Stimulated activated CD4-positive, alpha-beta T cell treated with anti-CD3 and anti-CD28 coated beads, Interleukin-12 subunit alpha, Interleukin-12 subunit beta, amount 100 ng/mL, for 4 hours (primary cell): ENCODE results near the gene GINS2.

ENCODE experiments used
- DNase-seq: peaks from one replicate; pipeline ENCODE4 v3.0.0-alpha.2; 2020

GINS2 gene

DNA sequence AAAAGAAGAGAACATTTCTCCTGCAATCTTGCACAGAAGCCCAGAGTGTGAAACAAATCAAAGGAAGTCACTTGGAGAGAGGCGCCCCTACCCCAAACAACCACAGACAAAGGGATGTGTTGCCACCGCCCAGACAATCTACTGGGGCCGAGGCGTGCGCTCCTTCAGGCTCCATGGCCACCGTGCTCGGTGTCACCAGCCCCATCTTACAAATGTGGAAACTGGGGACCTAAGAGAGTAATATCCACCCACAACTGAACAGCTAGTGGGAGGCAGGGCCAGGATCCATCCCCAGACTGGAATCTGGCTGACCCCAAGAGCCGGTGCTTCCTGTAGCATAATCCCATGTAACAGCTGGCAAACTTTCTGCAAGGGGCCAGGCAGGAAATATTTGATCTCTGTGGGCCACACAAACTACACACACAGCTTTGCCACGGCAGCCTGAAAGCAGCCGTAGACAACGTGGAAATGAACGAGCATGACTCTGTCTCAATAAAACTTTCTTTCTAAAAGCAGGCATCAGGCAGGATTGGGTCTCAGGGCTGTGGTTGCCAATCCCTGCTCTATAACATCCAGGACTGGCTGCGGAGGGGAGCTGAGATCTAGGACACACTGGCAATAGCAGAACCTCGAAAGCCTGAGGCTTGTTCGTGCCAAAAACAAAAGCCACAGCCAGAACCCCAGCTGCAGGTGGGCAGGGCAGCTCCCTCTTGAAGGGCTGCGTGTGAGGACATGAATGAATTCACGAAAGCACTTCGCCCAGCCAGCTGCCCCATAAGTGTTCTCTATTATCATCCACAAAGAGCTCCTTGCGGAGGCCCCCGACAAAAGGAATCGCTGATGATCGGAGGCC, 26.6 kb upstream of the GINS2 start:
- no peak for DNase-seq

DNA sequence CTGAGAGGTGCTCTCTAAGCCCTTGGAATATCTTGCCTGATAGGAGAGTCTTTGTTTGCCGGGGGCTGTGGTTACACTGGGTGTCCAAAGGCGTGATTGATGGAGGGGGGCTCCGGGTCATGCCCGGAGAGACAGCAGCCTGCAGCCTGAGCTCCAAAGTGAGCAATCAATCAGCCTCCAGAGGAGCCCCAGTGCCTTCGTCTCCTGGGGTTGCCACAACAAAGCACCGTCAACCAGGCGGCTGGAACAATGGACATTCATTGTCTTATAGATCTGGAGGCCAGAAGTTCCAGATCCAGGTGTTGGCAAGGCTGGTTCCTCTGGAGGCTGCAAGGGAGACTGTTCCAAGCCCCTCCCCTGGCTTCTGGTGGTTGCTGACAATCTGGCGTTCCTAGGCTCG, 24.0 kb upstream of the GINS2 start:
- DNase-seq: no peak

GRCh38 chr16:85711982-85712587, 23.3 kb upstream of the GINS2 start:
- no peak for DNase-seq

DNA sequence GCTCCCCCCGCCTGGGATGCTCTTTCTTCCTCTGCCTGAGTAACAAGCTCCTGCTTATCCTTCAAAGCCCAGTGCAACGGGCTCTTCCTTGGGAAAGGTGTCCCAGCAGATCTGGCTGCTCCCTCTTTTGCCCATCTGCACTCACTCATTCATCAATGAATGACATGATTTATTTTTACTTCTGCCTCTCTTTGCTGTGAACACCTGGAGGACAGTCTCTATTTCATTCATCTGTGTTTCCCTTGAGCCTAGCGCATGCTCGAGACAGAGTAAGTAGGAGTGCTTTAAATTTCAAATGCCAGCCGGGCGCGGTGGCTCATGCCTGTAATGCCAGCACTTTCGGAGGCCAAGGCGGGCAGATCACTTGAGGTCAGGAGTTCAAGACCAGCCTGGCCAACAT, 22.0 kb upstream of the GINS2 start:
- no peak for DNase-seq

GRCh38 chr16:85709766-85710585, 21.2 kb upstream of the GINS2 start:
- DNase-seq: no peak

- no peak for DNase-seq
Measured at GRCh38 chr16:85708338-85708737, 19.6 kb upstream of the GINS2 start.

GRCh38 chr16:85707528-85708095, 18.9 kb upstream of the GINS2 start:
- DNase-seq: no peak

GRCh38 chr16:85706449-85707034, 17.8 kb upstream of the GINS2 start:
- no peak for DNase-seq

GRCh38 chr16:85704900-85705846, 16.4 kb upstream of the GINS2 start:
- DNase-seq: no peak

- no peak for DNase-seq
Measured at GRCh38 chr16:85704011-85704410, 15.3 kb upstream of the GINS2 start.

GRCh38 chr16:85699628-85700027, 10.9 kb upstream of the GINS2 start:
- DNase-seq: no peak

- no peak for DNase-seq
Measured at GRCh38 chr16:85698935-85699558, 10.3 kb upstream of the GINS2 start.

DNA sequence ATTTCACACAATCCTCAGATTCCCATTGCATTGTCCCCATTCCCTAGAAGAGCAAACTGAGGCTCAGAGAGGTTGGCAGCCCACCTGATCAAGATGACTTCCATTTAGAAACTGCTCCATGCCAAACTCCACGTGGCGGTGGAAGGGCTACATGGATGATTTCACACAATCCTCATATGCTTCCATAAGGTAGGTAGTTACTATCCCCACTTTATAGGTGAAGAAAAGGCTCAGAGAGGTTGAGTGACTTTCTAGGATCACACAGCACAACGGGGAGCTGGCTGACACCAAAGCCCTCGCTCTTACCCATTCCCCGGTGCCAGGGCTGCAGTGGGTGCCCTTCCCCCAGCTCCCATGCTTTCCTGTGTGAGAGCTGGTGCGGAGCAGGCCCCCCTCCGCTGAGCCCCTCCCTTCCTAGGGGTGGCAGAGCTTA, 9.7 kb upstream of the GINS2 start:
- no peak for DNase-seq

DNA sequence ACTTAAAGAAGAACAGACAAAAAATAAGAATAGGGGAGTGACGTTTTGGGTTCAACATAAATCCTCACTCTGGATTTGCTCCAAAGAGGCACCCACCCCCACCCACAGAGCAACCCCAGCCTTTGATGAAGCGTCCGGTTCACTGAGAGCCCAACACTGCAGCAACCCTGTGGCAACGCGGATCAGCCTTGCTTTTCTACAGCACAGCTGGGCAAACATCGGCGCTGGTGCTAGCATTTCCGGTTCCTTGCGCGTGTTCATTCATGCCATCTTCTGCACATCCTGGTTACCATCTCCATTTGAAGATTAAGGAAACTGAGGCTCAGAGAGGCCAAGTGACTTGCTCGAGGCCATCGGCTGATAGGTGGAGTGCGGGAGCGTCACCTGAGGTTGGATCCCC, 8.7 kb upstream of the GINS2 start:
- no peak for DNase-seq

- no peak for DNase-seq
Measured at GRCh38 chr16:85696781-85697180, 8.0 kb upstream of the GINS2 start.

- no peak for DNase-seq
Measured at GRCh38 chr16:85695196-85696128, 6.7 kb upstream of the GINS2 start.

GRCh38 chr16:85690469-85691064, 1.8 kb upstream of the GINS2 start:
- DNase-seq: no peak

- no peak for DNase-seq
Measured at GRCh38 chr16:85689950-85690320, 1.2 kb upstream of the GINS2 start.

- no peak for DNase-seq
Measured at GRCh38 chr16:85689285-85689949, 663 bp upstream of the GINS2 start.
